GM18526 (cell line): Measurements from ENCODE around the gene POLK.

Experiments used
- POLR2A ChIP-seq: IDR thresholded peaks from 3 replicates; pipeline ENCODE4 v1.6.1; 2011; ENCODE audit not compliant: insufficient read length; ENCODE audit errors: extremely low read depth

The POLK gene

GRCh38 chr5:75529185-75529584 lies 17.5 kb downstream of the POLK start:
- no peak for TF ChIP-seq POLR2A

- TF ChIP-seq POLR2A = no peak
Observed at GRCh38 chr5:75532190-75532589, 20.5 kb downstream of the POLK start.

GRCh38 chr5:75534734-75535133 lies 23.0 kb downstream of the POLK start:
- no peak for TF ChIP-seq POLR2A

GRCh38 chr5:75536147-75536546 lies 24.5 kb downstream of the POLK start:
- TF ChIP-seq POLR2A = no peak

- no peak for TF ChIP-seq POLR2A
Observed at GRCh38 chr5:75536694-75537360, 25.1 kb downstream of the POLK start.

- no peak for TF ChIP-seq POLR2A
Observed at GRCh38 chr5:75538211-75538610, 26.5 kb downstream of the POLK start.

- TF ChIP-seq POLR2A = no peak
Observed at GRCh38 chr5:75545131-75545530, 33.4 kb downstream of the POLK start.

GRCh38 chr5:75546830-75547229 lies 35.1 kb downstream of the POLK start:
- no peak for TF ChIP-seq POLR2A

GRCh38 chr5:75547812-75548211 lies 36.1 kb downstream of the POLK start:
- TF ChIP-seq POLR2A = no peak

GRCh38 chr5:75550597-75550996 lies 38.9 kb downstream of the POLK start:
- no peak for TF ChIP-seq POLR2A

- no peak for TF ChIP-seq POLR2A
Observed at GRCh38 chr5:75551471-75551870, 39.8 kb downstream of the POLK start.

GRCh38 chr5:75552764-75553163 lies 41.1 kb downstream of the POLK start:
- no peak for TF ChIP-seq POLR2A

- no peak for TF ChIP-seq POLR2A
Observed at GRCh38 chr5:75553358-75553757, 41.7 kb downstream of the POLK start.

GRCh38 chr5:75558221-75558620 lies 46.5 kb downstream of the POLK start:
- no peak for TF ChIP-seq POLR2A

- TF ChIP-seq POLR2A = no peak
Observed at GRCh38 chr5:75558981-75559632, 47.4 kb downstream of the POLK start.

GRCh38 chr5:75566710-75567309 lies 55.1 kb downstream of the POLK start:
- no peak for TF ChIP-seq POLR2A
